Stimulated activated CD8-positive, alpha-beta memory T cell treated with anti-CD3 and anti-CD28 coated beads, Interleukin-4, amount 100 ng/mL, for 1 hour (primary cell): ENCODE measurements around the gene RRAGD.

ENCODE experiments used
- DNase-seq, 2 donors: peaks; one replicate each; pipeline ENCODE4 v3.0.0-alpha.2; 2020; ENCODE audit warnings: low read depth in 2 of 2, low spot score in 1 of 2

Gene RRAGD

DNA sequence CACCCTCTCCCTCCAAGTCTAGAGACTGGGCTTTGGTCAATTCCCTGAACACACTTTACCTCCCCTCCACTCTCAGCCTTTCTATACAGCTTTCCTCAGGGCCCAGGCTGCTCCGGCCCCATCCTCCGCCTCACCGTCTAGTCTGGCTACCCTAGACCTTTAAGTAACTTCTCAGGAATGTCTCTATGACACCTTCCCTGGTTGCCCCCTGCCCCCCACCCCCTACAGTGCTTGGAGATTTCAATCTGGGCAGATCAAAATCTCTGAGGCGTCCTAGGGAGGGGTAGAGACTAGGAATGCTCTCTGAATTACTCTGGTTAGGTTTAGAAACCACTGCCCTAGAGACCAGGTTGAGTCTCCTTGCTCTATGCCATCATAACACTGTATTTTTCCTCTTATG, 65.6 kb downstream of the RRAGD start:
- DNase-seq: no peak

DNA sequence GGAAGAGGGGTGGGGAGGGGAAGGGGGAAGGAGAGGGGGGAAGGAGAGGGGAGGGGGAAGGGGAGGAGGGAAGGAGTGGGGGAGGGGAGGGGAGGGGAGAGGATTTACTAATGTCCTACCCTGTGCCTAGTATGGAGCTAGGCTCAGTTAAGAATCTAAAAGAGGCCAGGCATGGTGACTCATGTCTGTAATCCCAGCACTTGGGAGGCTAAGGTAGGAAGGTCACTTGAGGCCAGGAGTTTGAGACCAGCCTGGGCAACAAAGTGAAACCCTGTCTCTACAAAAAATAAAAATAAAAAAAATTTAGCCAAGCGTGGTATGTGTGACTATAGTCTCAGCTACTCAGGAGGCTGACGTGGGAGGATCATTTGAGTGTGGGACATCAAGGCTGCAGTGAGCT, 72.5 kb downstream of the RRAGD start:
- no peak for DNase-seq

DNA sequence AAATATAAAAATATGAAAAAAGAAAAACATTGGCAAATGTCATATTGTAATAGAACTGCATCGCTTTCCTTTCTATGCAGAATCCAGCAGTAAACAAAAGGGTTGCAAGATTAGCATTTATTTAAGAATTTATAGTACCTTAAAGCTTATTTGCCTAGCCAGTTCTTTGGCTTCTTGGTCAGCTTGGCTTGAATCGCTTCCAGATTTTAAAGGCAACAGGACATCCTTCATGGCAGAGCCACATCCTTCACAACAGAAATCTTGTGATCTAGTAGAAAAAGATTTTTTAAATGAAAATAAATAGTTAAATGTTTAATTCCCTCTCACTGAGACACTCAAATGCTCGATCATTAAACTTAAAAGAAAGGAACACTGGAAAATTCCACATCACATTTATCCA, 76.9 kb downstream of the RRAGD start:
- no peak for DNase-seq

DNA sequence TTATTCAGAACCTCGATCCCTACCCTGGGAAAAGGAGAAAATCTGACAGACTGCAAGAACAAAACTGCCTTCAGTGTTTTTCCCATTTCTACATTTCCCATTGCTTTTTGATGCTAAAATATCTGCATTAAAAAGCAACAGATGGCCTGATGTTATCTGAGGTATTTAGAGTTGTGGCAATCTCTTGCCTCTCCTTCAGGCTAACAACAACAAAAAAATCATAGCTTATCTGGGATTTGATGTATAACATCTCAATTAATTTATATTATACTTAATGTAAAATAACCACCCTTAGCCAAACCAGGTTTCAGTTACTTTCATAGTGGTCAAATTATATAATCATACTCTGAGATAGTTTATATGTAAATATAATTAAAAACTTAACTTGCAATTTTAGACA, 81.2 kb downstream of the RRAGD start:
- no peak for DNase-seq

DNA sequence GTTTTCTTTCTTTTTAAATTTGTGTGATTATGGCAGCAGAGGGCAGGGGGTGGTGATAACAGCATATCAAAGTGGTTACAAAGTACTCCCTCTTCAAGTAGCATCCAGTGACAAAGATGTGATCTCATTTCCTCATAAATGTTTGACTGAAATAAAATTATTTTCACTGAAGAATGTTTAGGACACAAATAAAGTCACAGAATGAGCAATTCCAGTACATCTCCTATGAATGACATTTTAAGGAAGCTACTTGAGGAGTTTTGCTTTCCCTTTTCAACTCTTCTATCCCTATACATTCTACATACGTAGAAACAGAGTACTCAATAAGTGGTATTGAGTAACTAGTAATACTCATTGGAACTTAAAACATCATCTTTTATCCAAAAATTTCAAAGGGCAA, 83.1 kb downstream of the RRAGD start:
- no peak for DNase-seq

DNA sequence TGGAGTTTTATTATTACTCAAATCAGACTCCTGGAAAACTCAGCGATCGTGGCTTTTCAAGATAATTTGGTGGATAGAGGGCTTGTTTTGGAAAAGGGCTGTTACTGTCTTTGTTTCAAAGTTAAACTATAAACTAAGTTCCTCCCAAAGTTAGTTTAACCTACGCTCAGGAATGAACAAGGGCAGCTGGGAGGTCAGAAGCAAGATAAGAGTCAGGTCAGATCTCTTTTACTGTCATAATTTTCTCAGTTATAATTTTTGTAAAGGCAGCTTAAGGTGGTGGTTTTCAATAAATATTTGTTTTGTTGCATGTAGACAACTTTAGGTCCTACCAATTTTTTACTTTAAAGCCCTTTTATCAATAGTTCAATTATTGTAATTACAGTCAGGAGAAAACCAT, 87.8 kb downstream of the RRAGD start:
- no peak for DNase-seq

DNA sequence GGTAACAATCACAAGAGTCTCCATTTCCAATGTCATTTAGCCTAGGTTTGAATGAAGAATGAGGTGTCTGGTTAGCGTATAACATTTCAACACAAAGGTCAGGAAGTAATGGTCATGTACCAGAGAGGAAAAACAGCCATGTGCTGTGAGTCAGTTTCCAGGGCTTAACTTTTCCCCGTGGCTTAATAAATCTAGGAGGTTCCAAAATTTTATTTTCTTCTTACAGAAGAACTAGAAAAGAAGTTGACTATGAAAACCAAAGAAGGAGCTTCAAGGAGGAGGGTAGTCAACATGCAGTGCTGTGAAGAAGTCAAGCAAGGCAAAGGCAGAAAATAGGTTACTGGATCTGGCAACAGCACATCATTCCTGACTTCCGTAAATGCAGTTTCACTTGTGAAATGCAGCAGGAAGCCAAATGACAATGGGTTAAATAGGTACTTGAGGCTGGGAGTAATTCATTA, 88.5 kb downstream of the RRAGD start:
- DNase-seq: no peak

DNA sequence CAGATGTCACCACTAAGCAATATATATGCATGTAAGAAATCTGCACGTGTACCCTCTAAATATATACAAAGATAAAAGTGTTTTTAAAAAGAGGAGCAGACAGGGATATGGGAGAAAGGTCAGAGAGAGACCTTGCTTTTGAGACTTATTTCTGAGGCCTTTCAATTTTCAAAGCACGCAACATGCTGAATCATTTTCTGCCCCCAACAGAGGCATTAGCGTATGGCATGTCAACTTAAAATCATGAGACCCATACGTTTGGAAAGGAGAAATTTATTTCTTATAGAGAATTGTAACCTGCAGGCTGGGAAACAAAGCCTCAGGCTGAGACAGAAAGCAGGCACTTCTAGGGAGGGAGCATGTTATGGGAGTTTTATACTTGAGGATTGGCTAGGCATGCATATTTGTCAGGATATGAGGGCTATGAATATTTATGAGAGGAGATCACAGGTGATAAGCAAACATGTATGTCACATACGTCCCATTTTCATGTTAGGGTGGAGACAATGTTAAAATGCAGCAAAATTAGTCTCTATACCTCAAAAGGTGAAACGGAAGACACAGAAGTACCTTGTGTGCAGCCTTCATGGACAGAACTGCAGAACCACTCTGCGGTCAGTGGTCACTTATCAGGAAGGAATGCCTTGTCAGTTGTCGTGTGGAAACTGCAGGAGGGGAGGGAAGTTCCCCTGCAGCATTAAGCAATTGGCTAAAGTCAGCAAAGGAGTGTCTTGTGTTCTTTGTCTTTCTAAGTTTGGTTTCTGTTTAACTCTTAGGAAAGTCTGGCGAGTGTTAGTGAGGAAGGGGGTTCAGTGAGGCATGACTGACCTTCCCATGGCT, 90.7 kb downstream of the RRAGD start:
- DNase-seq: no peak

DNA sequence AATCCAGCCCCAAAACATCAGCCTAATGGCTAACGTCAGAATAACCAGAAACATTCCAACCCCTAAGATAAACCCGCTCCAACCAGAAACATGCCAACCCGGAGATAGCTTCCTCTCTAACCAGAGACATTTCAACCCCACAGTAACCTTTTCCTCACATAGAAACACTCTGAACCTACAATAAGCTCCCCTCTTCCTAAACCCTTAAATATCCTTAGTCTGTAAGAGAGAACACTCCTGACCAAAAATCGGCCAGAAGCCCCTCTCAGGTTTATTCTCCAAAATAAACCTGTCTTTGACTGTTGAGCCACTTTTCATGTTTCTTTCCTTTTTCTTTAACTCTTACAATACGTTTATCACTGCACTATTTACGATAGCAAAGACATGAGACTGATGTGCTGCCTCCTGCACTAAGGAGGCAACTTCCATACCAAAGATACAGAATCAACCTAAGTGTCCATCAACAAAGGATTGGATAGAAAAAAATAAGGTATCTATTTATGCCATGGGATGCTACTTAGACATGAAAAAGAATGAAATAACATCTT, 92.0 kb downstream of the RRAGD start:
- no peak for DNase-seq

DNA sequence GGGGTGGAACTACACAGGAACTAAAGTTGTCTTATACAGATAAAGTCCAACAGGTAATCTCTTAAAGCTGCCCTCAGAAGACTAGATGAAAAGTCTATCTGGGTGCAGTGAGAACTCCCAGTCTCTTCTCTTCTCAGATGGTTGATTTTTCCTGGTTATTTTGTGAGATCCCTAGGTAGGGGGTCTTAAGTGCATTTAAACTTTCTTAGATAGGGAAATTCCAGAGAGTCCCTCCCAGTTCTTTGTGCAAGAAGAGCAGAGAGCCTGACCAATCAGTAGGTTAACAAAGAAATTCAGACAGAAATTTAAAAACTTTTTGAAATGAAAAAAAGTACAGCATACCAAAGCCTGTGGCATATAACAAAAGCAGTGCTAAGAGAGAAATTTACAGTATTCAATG, 95.0 kb downstream of the RRAGD start:
- no peak for DNase-seq

DNA sequence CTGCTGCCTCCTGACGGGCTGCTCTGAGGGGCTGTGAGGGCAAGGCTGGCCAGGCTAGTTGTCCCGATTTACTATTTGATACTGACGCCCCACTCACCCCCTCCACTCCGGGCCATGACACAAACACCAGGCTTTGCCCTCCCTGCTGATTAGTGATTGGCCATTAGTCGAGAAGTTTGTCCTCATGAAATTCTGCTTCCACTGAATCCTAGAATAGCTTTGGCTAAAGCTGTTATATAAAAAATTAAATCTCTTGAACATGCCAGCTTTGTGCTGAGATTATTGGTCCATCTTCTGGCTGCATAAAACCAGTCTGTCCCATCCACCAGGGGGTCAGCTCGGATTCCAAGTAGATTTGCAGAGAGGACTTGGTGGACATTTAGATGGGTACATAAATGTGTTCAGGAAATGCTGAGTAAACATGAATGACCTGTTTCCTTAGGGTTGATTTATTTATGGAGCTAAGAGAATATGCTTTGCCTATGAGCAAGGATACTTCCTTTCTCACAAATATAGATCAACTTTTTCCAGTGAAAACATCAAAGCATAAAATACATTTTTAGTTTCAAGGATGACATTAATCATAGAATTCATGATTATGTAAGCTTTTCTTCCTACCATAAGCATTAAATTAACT, 96.7 kb downstream of the RRAGD start, which contains the start of gene GABRR2:
GABRR2 (minus strand) TSS at position 51 of the 637 bp plus-strand sequence. CDS start 134 bp downstream, outside the sequence.
- no peak for DNase-seq

DNA sequence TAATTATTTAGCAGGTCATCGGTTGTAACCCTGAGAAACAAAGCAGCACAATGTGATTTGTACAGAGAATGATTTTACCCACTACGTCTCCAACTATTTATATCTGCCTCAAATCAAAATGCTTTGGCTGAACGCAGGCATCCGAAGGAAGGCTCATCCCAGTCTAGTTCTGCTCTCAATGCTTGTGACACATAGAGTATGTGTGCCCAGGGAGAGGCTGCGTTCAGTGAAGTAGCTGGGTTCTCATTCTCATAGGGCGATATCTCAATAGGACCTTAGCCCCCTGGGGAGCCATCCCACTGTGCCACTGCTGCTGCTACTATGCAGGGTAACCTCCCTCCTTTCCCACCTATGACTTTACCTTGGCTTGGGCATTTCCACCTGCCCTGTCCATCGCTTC, 97.4 kb downstream of the RRAGD start:
- DNase-seq: no peak
